GM23248 (cell line): ENCODE measurements around the gene FASLG. TPM values are rescaled to one million over a fixed set of nuclear protein-coding genes. Genes with fewer than 3 reads are reported as not detected.

Experiments used
- DNase-seq: peaks from one replicate; pipeline ENCODE4 v3.0.0-alpha.2; 2015
- H2AFZ ChIP-seq: fragments of 200-600 bp; sonication (generic); 2 replicates; pipeline ENCODE4 v1.6.1; 2016; ENCODE audit warnings: antibody characterized with exemption
- H3F3A ChIP-seq: fragments of 200-600 bp; sonication (generic); 2 replicates; pipeline ENCODE4 v1.6.1; 2016; ENCODE audit warnings: mild to moderate bottlenecking, antibody characterized with exemption, mixed run types; ENCODE audit not compliant: insufficient read depth
- H3K27ac ChIP-seq: fragments of 200-600 bp; sonication (generic); 2 replicates; pipeline ENCODE4 v1.5.1; 2016; ENCODE audit warnings: mild to moderate bottlenecking
- H3K27me3 ChIP-seq: fragments of 200-600 bp; sonication (generic); replicated peaks from 2 replicates; pipeline ENCODE4 v1.6.1; 2016; ENCODE audit warnings: mild to moderate bottlenecking; ENCODE audit not compliant: insufficient read depth
- H3K36me3 ChIP-seq: fragments of 200-600 bp; sonication (generic); 2 replicates; pipeline ENCODE4 v1.6.1; 2016; ENCODE audit warnings: low read depth, mild to moderate bottlenecking
- H3K4me1 ChIP-seq: fragments of 200-600 bp; sonication (generic); 2 replicates; pipeline ENCODE4 v1.6.1; 2016; ENCODE audit warnings: mild to moderate bottlenecking; ENCODE audit not compliant: insufficient read depth
- H3K4me2 ChIP-seq: fragments of 200-600 bp; sonication (generic); one replicate; pipeline ENCODE4 v1.6.1; 2016; ENCODE audit warnings: mild to moderate bottlenecking; ENCODE audit not compliant: unreplicated experiment
- H3K4me3 ChIP-seq: fragments of 200-600 bp; sonication (generic); 2 replicates; pipeline ENCODE4 v1.5.1; 2016; ENCODE audit warnings: mild to moderate bottlenecking
- H3K79me2 ChIP-seq: fragments of 200-600 bp; sonication (generic); 2 replicates; pipeline ENCODE4 v1.6.1; 2016; ENCODE audit warnings: mild to moderate bottlenecking; ENCODE audit not compliant: insufficient read depth
- H3K9ac ChIP-seq: fragments of 200-600 bp; sonication (generic); 2 replicates; pipeline ENCODE4 v1.6.1; 2016; ENCODE audit warnings: mild to moderate bottlenecking
- H3K9me2 ChIP-seq: fragments of 200-600 bp; sonication (generic); 2 replicates; pipeline ENCODE4 v1.6.1; 2016; ENCODE audit warnings: mixed run types, mild to moderate bottlenecking, moderate library complexity; ENCODE audit not compliant: insufficient read depth
- H3K9me3 ChIP-seq: fragments of 200-600 bp; sonication (generic); one replicate; pipeline ENCODE4 v1.6.1; 2017; ENCODE audit warnings: low read depth
- H4K20me1 ChIP-seq: fragments of 200-600 bp; sonication (generic); 2 replicates; pipeline ENCODE4 v1.6.0; 2016; ENCODE audit not compliant: insufficient read depth
- EZH2 ChIP-seq: fragments of 200-600 bp; sonication (generic); IDR thresholded peaks from 2 replicates; pipeline ENCODE4 v1.6.1; 2018; ENCODE audit warnings: antibody characterized with exemption, mild to moderate bottlenecking; ENCODE audit not compliant: insufficient read depth, poor library complexity, severe bottlenecking
- EZH2phosphoT487 ChIP-seq: fragments of 200-600 bp; sonication (generic); IDR thresholded peaks from 2 replicates; pipeline ENCODE4 v1.6.1; 2018; ENCODE audit warnings: antibody characterized with exemption, moderate library complexity, mild to moderate bottlenecking, low read depth; ENCODE audit not compliant: insufficient read depth
- WGBS, 2 experiments: methylation state at CpG; one replicate each; pipeline ENCODE4 v1.1.6; 2015 to 2017; ENCODE audit warnings: low lambda C conversion rate in 2 of 2, low coverage in 1 of 2; ENCODE audit errors: missing lambda C conversion rate in 2 of 2; 5-methylcytosine and 5-hydroxymethylcytosine counted together
- in situ Hi-C: fragments of 300-500 bp; cut with MboI; formaldehyde crosslinking; loops from 2 replicates; pipeline ENCODE4 v1.15.0; 2020
- polyA plus RNA-seq: library from polyadenylated mRNA; unstranded; fragments of >200 nt; fragmentation: Nextera tagmentation; extraction: Ambion mirVana; gene quantifications from 2 replicates; pipeline ENCODE4 v1.2.1, GENCODE V29; 2016
- total RNA-seq: library from RNA; depleted of rRNA; stranded (reverse); fragments of >200 nt; shearing (Covaris generic); gene quantifications from 2 replicates; pipeline ENCODE4 v1.2.3, GENCODE V29; 2014

The FASLG gene
- total and polyA plus RNA-seq, 2 experiments from 2014 or later = not detected

- H3F3A ChIP-seq = peaks cover 12% of the 10 kb centered on the region
- H3K36me3 ChIP-seq = no peaks in the 10 kb centered on the region
- H2AFZ ChIP-seq = peak overlapping the region; percentile 63
- H3K9me3 ChIP-seq = no peaks in the 10 kb centered on the region
- 0 out of 2 replicates have a peak overlapping the region, but pooled peaks have one; percentile 16 for H3K4me3 ChIP-seq
- peak overlapping the region; percentile 43; the same call in 1 of the 2 replicates for H3K27ac ChIP-seq
- peak; percentile 54 for DNase-seq
- no peak overlapping the region for H3K9ac ChIP-seq
- H3K4me2 ChIP-seq = peak overlapping the region; percentile 21
- H3K9me2 ChIP-seq = no peaks in the 10 kb centered on the region
- H3K4me1 ChIP-seq = peaks cover 18% of the 10 kb centered on the region
- WGBS, 2 experiments = 78 to 85% methylated on average over 11 of the region's 11 CpGs
- no peaks in the 10 kb centered on the region for H3K79me2 ChIP-seq
- TF ChIP-seq EZH2 (no peak), EZH2phosphoT487 (no peak)
- H3K27me3 ChIP-seq = no peaks in the 10 kb centered on the region
- in situ Hi-C loops = no loop called here
- no peaks in the 10 kb centered on the region for H4K20me1 ChIP-seq
These were observed 28.7 kb upstream of the FASLG start for GRCh38 chr1:172630056-172630818.

- no peaks in the 10 kb centered on the region for H3K79me2 ChIP-seq
- peak; percentile 17 for DNase-seq
- 38 to 46% methylated on average over 3 of the region's 3 CpGs for WGBS, 2 experiments
- H3K4me3 ChIP-seq = no peak overlapping the region
- peak overlapping the region; percentile 63 for H2AFZ ChIP-seq
- H4K20me1 ChIP-seq = no peaks in the 10 kb centered on the region
- TF ChIP-seq EZH2phosphoT487 (no peak), EZH2 (no peak)
- H3K9ac ChIP-seq = no peak overlapping the region
- H3F3A ChIP-seq = peaks cover 12% of the 10 kb centered on the region
- H3K9me3 ChIP-seq = no peaks in the 10 kb centered on the region
- H3K27ac ChIP-seq = no peak overlapping the region
- in situ Hi-C loops = no loop called here
- peak overlapping the region; percentile 21 for H3K4me2 ChIP-seq
- no peaks in the 10 kb centered on the region for H3K27me3 ChIP-seq
- H3K4me1 ChIP-seq = peaks cover 18% of the 10 kb centered on the region
- no peaks in the 10 kb centered on the region for H3K36me3 ChIP-seq
- no peaks in the 10 kb centered on the region for H3K9me2 ChIP-seq
These were observed 28.0 kb upstream of the FASLG start for GRCh38 chr1:172630868-172631267.

- no peaks in the 10 kb centered on the region for H3K79me2 ChIP-seq
- peak overlapping the region; percentile 41 for H3K9ac ChIP-seq
- H3K27me3 ChIP-seq = no peaks in the 10 kb centered on the region
- H3K4me3 ChIP-seq = no peak overlapping the region
- DNase-seq = peak; percentile 93
- 8 to 29% methylated on average over 2 of the region's 2 CpGs for WGBS, 2 experiments
- H3F3A ChIP-seq = peaks cover 45% of the 10 kb centered on the region
- peak overlapping the region; percentile 98 for H3K27ac ChIP-seq
- peak overlapping the region; percentile 51 for H2AFZ ChIP-seq
- peaks cover 11% of the 10 kb centered on the region for H3K9me3 ChIP-seq
- no peaks in the 10 kb centered on the region for H4K20me1 ChIP-seq
- TF ChIP-seq EZH2 = no peak
- no peak for TF ChIP-seq EZH2phosphoT487
- no peaks in the 10 kb centered on the region for H3K9me2 ChIP-seq
- no peaks in the 10 kb centered on the region for H3K36me3 ChIP-seq
- H3K4me2 ChIP-seq = peak overlapping the region; percentile 92
- peaks cover 37% of the 10 kb centered on the region for H3K4me1 ChIP-seq
- in situ Hi-C loops = no loop called here
These were observed 21.4 kb upstream of the FASLG start for GRCh38 chr1:172637522-172637921.

- Histone ChIP-seq H3K36me3 (no peaks in the 10 kb centered on the region), H3K4me2 (peak overlapping the region; percentile 92), H3K9me2 (no peaks in the 10 kb centered on the region), H4K20me1 (no peaks in the 10 kb centered on the region), H3F3A (peaks cover 45% of the 10 kb centered on the region), H3K9ac (peak overlapping the region; percentile 41), H3K4me3 (peak overlapping the region; percentile 63; the same call in 1 of the 2 replicates), H3K27ac (peak overlapping the region; percentile 98), H3K27me3 (no peaks in the 10 kb centered on the region), H2AFZ (no peak overlapping the region), H3K9me3 (peaks cover 11% of the 10 kb centered on the region), H3K79me2 (no peaks in the 10 kb centered on the region), H3K4me1 (peaks cover 37% of the 10 kb centered on the region)
- in situ Hi-C loops = no loop called here
- 74 to 82% methylated on average over 2 of the region's 2 CpGs for WGBS, 2 experiments
- TF ChIP-seq EZH2phosphoT487 (no peak), EZH2 (no peak)
- peak; percentile 16 for DNase-seq
These were observed 20.7 kb upstream of the FASLG start for GRCh38 chr1:172638249-172638648.
